Right lobe of liver (tissue), 4 donors: ENCODE data around the gene ZNF672.

Experiments
- POLR2A ChIP-seq: fragments of 450-650 bp; IDR thresholded peaks from one replicate; pipeline ENCODE4 v1.6.1; 2017; ENCODE audit warnings: antibody characterized with exemption, mild to moderate bottlenecking
- TF ChIP-seq, protein P1 (sequence below), 4 donors: fragments of 200-600 bp in 3 of 4; fragments of 450-650 bp in 1 of 4; IDR thresholded peaks; one replicate each; pipeline versions ENCODE4 v1.5.1 to v1.8.0; 2016 to 2022; ENCODE audit warnings: antibody characterized with exemption in 4 of 4, mild to moderate bottlenecking in 2 of 4
- donor health status: DM: no; HTN: no; CAD: no.
- donor health status: DM: no; HTN: no; CAD: no.
- donor health status: DM: no; HTN: yes; CAD: no.

DNA sequence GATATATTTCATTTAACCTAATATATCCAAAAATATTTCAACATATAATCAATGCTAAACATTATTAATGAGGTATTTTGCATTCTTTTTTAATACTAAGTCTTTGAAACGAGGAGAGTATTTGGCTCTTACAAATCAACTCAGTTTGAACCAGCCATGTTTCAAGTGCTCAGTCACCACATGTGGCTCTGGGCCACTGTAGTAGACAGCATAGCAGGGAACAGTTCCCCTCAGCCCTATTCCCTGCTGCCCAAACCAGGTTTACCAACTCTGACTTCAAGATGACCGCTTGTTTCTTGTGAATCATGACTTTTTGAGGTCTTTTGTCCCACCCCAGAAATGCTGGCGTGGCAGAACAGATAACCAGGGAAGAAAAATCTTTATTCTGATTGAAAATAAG, 5.7 kb downstream of the ZNF672 start:
- TF ChIP-seq, protein P1, sequence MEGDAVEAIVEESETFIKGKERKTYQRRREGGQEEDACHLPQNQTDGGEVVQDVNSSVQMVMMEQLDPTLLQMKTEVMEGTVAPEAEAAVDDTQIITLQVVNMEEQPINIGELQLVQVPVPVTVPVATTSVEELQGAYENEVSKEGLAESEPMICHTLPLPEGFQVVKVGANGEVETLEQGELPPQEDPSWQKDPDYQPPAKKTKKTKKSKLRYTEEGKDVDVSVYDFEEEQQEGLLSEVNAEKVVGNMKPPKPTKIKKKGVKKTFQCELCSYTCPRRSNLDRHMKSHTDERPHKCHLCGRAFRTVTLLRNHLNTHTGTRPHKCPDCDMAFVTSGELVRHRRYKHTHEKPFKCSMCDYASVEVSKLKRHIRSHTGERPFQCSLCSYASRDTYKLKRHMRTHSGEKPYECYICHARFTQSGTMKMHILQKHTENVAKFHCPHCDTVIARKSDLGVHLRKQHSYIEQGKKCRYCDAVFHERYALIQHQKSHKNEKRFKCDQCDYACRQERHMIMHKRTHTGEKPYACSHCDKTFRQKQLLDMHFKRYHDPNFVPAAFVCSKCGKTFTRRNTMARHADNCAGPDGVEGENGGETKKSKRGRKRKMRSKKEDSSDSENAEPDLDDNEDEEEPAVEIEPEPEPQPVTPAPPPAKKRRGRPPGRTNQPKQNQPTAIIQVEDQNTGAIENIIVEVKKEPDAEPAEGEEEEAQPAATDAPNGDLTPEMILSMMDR (IDR thresholded peaks at IDR 0.05), result no peak
- TF ChIP-seq POLR2A, result no peak
